WTC11 (cell line): ENCODE results near the gene SERPINB6. TPM values are rescaled to one million over a fixed set of nuclear protein-coding genes. Genes with fewer than 3 reads are reported as not detected.

Source experiments
- ARID4B ChIP-seq: sonication (generic); formaldehyde crosslinking; IDR thresholded peaks from 2 replicates; pipeline ENCODE4 v1.8.0; 2023; ENCODE audit warnings: missing genetic modification reagents, mild to moderate bottlenecking, borderline replicate concordance
- CBFB ChIP-seq: sonication (generic); formaldehyde crosslinking; IDR thresholded peaks from 2 replicates; pipeline ENCODE4 v1.8.1; 2022; ENCODE audit warnings: mild to moderate bottlenecking, low read depth, missing genetic modification reagents
- E2F4 ChIP-seq: sonication (generic); formaldehyde crosslinking; IDR thresholded peaks from 2 replicates; pipeline ENCODE4 v1.8.1; 2022; ENCODE audit warnings: low read depth, mild to moderate bottlenecking, moderate library complexity, missing genetic modification reagents, borderline replicate concordance
- ETV6 ChIP-seq: sonication (generic); formaldehyde crosslinking; IDR thresholded peaks from 2 replicates; pipeline ENCODE4 v1.8.1; 2022; ENCODE audit warnings: mild to moderate bottlenecking, missing genetic modification reagents
- IRF2 ChIP-seq: sonication (generic); formaldehyde crosslinking; IDR thresholded peaks from 2 replicates; pipeline ENCODE4 v1.8.0; 2022; ENCODE audit warnings: low read depth, missing genetic modification reagents, borderline replicate concordance
- JUN ChIP-seq: sonication (generic); formaldehyde crosslinking; IDR thresholded peaks from 2 replicates; pipeline ENCODE4 v1.8.0; 2023; ENCODE audit warnings: mild to moderate bottlenecking, missing genetic modification reagents
- MAX ChIP-seq: sonication (generic); formaldehyde crosslinking; IDR thresholded peaks from 2 replicates; pipeline ENCODE4 v1.8.0; 2022; ENCODE audit warnings: mild to moderate bottlenecking, missing genetic modification reagents
- MLX ChIP-seq: sonication (generic); formaldehyde crosslinking; IDR thresholded peaks from 2 replicates; pipeline ENCODE4 v1.8.1; 2023; ENCODE audit warnings: mild to moderate bottlenecking, missing genetic modification reagents, moderate library complexity
- PREB ChIP-seq: sonication (generic); formaldehyde crosslinking; IDR thresholded peaks from 2 replicates; pipeline ENCODE4 v1.8.1; 2022; ENCODE audit warnings: mild to moderate bottlenecking, missing genetic modification reagents, moderate library complexity, borderline replicate concordance
- STAT6 ChIP-seq: sonication (generic); formaldehyde crosslinking; conservative IDR thresholded peaks from 2 replicates; pipeline ENCODE4 v1.8.1; 2023; ENCODE audit warnings: mild to moderate bottlenecking, low read depth, missing genetic modification reagents, moderate library complexity
- ZNF121 ChIP-seq: sonication (generic); formaldehyde crosslinking; IDR thresholded peaks from 2 replicates; pipeline ENCODE4 v1.8.0; 2023; ENCODE audit warnings: missing genetic modification reagents
- ZNF263 ChIP-seq: sonication (generic); formaldehyde crosslinking; IDR thresholded peaks from 2 replicates; pipeline ENCODE4 v1.8.1; 2022; ENCODE audit warnings: low read depth, mild to moderate bottlenecking, moderate library complexity, missing genetic modification reagents
- ZNF281 ChIP-seq: sonication (generic); formaldehyde crosslinking; IDR thresholded peaks from 2 replicates; pipeline ENCODE4 v1.8.0; 2023; ENCODE audit warnings: mild to moderate bottlenecking, missing genetic modification reagents
- ZNF396 ChIP-seq: fragments of 250-450 bp; sonication (Bioruptor Pico); IDR thresholded peaks from 2 replicates; pipeline ENCODE4 v1.8.0; 2021; ENCODE audit warnings: mild to moderate bottlenecking, moderate library complexity, borderline replicate concordance
- total RNA-seq: library from RNA; stranded (reverse); gene quantifications from 3 replicates; pipeline ENCODE4 v1.2.3, GENCODE V29; 2021

The SERPINB6 gene
- total RNA-seq, 1 experiment from 2014 or later: 28.0 TPM

GRCh38 chr6:2999618-3000557 is 28.5 kb upstream of the SERPINB6 start, which contains the start of gene NQO2 (continued):
- TF ChIP-seq ZNF281 (CRISPR knock-in tag) (peak; percentile 24; the same call in 1 of the 2 replicates), IRF2 (CRISPR knock-in tag) (no peak), ZNF121 (CRISPR knock-in tag) (no peak), JUN (peak; percentile 67), ARID4B (peak; percentile 57; the same call in 1 of the 2 replicates), STAT6 (CRISPR knock-in tag) (no peak), E2F4 (CRISPR knock-in tag) (no peak), MAX (CRISPR knock-in tag) (peak; percentile 30; the same call in 1 of the 2 replicates), ZNF263 (no peak), ETV6 (CRISPR knock-in tag) (peak; percentile 52; the same call in 1 of the 2 replicates), PREB (CRISPR knock-in tag) (peak; percentile 43; the same call in 1 of the 2 replicates), CBFB (CRISPR knock-in tag) (no peak), ZNF396 (CRISPR knock-in tag) (no peak), MLX (no peak)
